Hematopoietic multipotent progenitor cell treated with erythropoietin and hydrocortisone succinate and interleukin-3 and kit ligand, for 6 days (in vitro differentiated cells): ENCODE results near the gene CBR3.
"Not testable (repeated sequence)": the region's sequence is repeated elsewhere in the genome, so short reads cannot be mapped to it uniquely, and the experiment has no call there.

ENCODE experiments used
- DNase-seq: peaks from one replicate; pipeline ENCODE4 v3.0.0-alpha.2; 2015

Gene CBR3

DNA sequence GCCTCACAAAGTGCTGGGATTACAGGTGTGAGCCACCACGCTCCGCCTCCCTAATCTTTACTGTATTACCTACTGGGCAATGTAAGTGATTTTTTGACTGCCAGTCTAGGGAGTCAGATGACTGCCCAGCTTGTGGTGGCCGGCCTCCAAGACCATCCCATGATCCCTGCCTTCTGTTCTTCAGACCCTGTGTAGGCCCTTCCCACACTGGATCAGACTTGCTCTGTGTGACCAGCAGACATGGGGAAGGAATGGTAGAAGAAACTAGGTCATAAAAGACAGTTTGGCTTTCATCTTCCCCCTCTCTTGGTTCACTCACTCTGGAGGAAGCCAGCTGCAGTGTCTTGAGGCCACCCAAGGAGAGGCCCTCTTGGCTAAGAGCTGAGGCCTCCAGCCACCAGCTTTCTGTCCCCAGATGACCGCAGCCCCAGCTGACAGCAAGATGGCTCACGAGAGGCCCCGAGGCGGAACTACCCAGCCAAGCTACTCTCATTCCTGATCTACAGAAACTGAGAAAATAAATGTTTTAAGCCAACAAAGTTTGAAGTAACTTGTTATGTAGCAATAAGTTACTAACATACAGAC is 14.5 kb upstream of the CBR3 start:
- DNase-seq: no peak

DNA sequence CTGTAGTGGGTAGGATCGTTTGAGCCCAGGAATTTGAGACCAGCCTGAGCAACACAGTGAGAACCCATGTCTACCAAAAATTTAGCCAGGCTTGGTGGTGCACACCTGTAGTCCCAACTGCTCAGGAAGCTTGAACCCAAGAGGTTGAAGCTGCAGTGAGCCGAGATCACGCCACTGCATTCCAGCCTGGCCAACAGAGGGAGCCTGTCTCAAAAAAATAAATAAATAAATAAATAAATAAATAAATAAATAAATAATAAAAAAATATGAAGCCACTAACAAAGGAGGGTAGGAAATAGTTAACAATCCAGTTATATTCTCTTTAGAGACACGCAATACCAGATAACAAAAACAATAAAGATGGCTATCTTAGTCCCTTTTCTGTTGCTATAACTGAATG is 11.9 kb upstream of the CBR3 start:
- DNase-seq: no peak

DNA sequence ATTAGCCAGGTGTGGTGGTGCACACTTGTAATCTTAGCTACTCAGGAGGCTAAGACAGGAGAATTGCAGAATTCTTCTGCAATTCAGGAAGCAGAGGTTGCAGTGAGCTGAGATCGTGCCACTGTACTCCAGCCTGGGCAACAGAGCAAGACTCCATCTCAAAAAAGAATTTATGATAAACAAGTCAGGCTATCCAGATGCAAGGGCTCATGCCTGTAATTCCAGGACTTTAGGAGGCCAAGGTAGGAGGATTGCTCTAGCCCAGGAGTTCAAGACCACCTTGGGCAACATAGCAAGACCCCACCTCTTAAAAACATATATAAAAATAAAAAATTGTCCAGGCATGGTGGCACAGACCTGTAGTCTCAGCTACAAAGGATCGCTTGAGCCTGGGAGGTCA is 10.5 kb upstream of the CBR3 start:
- DNase-seq: no peak

DNA sequence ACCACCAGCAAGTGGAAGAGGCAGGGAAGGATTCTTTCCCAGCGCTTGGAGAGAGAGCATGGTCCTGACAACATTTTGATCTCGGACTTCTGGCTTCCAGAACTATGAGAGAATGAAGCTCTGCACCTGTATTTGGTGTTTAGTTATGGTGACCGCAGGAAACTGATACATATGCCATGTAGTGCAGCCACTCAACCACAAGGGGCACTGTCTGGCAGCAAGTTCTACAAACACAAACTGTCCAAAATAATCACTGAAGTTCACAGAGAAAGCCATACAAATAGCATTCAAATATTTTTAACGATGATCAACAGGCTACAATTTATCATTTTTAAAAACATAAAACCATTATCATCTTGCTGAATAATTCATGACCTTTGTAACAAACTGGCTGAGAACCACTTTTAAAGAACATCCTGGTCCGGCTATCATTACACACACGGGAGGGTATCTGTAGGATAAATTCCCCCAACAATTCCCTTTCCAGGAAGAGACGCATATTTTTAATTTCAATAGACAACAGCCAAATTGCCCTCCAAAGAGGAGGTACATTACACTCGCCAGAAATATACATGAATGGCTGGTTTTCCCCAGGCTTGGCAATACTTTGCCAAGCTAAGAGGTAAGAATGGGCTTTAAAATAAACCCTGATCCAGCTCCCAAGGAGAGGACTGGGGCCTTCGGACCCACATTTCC is 9.2 kb upstream of the CBR3 start:
- peak; percentile 74 for DNase-seq

DNA sequence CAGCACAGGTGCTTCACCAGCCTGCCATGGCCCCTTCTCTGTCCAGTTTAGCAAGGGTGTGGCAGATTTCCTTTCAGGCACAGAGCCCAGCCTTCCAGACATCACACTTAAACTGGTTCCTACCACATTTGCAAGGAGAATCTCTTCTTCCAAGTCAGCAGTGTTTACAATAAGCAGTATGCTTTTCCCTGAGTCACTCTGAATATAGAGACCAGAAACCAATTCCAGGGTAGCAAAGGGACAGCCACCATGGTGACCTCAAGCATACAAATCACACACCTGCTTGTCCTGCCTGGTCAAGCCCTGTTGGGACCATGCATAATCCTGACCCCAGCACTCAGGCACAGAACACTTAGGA is 8.7 kb upstream of the CBR3 start:
- DNase-seq: no peak

DNA sequence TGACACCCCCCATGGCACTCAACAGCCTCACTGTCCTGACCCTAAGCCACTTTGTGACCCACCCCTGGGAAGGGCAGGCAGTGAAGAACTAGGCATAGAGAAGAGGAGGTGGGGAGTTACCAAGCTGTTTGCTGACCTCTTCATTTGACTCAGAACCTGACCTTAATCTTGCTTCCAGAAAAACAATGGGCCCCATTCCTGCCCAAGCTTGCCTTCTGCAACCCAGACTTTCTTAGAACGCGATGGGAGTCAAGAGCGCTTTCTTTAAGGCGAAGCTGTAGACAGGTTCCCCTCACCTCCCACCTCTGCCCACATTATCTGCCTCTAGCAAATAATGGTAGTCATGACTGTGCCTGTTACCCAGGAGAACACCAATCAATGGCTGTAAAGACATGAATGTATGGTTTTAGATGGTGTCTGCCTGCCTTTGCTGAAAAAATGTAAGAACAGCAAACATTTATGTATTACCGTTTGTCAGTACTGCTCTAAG is 8.2 kb upstream of the CBR3 start:
- DNase-seq: no peak

DNA sequence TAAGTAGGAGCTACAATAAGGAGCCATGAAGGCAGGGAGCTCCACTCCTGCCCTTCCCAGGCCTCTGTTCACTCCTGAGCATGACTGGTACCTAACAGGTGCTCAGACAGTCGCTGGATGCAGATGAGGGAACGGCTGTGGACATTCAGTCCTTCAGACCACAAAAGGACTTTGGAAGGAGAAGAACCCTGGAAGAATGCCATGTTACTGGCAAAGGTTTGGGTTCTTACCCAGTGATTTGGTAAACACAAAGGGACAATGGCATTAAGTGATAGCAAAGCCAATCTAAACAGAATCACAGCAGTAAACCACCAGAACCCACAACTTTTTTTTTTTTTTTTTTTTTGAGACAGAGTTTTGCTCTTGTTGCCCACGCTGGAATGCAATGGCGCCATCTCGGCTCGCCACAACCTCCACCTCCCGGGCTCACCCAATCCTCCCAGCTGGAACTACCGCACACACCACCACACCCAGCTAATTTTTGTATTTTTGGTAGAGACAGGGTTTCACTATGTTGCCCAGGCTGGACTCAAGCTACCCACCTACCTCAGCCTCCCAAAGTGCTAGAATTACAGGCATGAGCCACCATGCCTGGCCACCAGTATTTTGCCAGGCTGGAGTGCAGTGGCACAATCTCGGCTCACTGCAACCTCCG is 7.5 kb upstream of the CBR3 start:
- DNase-seq: no peak

DNA sequence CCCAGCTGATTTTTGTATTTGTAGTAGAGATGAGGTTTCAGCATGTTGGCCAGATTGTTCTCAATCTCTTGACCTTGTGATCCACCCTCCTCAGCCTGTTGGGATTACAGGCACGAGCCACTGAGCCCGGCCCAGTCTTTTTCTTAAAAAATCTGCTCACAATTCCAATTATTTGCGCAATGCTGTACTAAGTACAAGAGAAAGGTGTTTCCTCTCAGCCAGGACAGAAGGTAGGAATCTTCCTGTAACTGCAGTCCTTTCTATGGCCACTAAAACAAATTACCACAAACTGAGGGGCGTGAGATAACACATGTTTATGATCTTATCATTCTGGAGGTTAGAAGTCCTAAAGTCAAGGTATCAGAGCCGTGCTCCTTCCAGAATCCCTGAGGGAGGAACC is 6.9 kb upstream of the CBR3 start:
- peak; percentile 22 for DNase-seq

DNA sequence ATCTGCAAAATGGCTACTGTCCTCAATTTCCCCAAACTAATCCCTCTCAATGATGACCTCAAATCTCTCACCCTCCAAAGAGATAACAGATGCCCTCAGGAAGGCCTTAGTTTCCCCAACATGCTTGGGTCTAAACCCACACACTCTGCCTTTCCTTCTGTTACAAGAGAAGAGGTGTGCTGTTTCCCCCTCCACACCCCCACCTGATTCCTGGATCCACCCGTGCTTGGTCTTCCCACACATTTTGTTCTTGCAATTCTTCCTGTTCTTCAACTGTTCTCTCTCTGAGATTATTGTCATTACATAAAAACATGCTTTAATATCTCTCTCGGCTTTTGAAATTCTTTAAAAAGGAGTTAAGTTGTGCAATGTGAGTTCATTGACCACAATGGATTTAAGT is 5.7 kb upstream of the CBR3 start:
- DNase-seq: no peak

DNA sequence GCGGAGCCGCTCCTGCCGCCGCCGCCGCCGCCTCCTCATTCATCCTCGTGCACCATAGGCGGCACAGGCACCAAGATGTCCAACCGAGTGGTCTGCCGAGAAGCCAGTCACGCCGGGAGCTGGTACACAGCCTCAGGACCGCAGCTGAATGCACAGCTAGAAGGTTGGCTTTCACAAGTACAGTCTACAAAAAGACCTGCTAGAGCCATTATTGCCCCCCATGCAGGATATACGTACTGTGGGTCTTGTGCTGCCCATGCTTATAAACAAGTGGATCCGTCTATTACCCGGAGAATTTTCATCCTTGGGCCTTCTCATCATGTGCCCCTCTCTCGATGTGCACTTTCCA is 4.5 kb upstream of the CBR3 start:
- not testable (repeated sequence) for DNase-seq

DNA sequence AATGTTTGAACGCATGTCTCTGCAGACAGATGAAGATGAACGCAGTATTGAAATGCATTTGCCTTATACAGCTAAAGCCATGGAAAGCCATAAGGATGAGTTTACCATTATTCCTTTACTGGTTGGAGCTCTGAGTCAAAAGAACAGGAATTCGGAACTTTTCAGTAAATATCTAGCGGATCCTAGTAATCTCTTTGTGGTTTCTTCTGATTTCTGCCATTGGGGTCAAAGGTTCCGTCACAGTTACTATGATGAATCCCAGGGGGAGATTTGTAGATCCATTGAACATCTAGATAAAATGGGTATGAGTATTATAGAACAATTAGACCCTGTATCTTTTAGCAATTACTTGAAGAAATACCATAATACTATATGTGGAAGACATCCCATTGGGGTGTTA is 4.0 kb upstream of the CBR3 start:
- not testable (repeated sequence) for DNase-seq

DNA sequence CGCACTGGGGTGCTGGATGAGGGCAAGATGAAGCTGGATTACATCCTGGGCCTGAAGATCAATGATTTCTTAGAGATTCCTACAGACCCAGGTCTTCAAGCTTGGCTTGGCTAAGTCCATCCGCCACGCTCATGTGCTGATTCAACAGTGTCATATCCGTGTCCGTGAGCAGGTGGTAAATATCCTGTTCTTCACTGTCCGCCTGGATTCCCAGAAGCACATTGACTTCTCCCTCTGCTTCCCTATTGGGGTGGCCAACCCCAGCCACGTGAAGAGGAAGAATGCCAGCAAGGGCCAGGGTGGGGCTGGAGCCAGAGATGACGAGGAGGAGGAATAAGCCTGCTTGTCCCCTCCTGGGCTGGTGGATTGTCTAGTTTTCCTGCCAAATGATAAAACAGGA is 2.2 kb upstream of the CBR3 start:
- no peak for DNase-seq

DNA sequence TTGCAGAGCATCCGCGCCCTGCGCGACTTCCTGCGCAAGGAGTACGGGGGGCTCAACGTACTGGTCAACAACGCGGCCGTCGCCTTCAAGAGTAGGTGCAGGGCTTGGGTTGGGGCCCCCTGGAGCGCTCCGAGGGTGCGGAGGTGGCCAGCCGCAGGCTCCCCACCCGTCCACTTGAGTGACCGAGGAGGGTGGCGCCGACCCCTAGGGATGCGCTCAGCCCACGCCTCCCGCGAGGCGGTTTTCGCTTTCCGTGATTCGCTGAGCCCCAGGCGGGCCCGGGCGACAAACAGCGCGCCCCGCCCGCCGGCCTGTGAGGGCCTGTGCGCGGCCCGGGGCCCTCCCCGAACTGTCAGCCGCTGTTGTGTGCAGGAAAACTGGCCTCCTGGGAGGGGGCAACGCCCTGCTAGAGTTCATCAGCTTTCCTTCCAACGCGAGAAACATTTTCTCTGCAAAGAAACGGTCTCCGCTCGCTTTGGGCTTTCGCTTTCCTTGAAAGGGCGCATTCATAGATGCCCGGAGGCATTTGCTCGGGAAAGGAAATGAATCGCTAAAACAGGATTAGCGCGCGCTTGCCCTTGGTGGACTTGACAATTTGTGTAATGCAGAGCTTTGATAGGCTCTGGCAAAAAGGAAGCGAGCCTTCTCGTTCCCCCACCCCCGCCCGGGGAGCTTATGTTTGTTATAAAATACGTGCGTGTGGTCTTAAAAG is 668 bp downstream of the CBR3 start:
- peak; percentile 57 for DNase-seq

DNA sequence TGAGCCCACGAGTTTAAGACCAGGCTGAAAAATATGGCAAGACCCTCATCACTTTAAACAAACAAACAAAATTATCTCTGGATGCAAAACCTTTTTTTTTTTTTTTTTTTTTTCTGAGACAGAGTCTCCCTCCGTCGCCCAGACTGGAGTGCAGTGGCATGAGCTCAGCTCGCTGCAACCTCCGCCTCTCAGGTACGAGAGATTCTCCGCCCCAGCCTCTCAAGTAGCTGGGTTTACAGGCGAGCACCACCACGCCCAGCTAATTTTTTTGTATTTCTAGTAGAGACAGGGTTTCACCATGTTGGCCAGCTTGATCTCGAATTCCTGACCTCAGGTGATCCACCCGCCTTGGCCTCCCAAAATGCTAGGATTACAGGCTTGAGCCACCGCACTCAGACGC is 4.9 kb downstream of the CBR3 start:
- not testable (repeated sequence) for DNase-seq

DNA sequence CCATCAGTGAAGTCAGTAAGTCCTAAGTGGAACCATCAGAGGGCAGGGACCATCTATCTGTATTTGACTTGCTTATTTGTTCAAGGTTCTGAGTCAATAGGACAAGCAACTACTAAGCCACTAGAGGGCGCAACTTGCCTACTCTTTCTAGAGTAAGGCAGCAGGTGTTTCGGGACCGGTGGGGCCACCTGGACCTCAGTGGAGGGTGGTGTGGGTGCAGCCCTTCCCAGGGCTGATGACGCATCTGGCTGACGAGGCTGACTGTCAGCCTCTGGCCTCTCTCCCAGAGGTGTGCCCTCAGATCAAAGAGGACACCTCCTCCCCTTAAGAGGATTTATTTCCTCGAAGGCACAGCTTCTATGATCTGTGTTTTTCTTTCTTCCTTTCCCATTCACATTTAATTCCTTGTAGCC is 6.6 kb downstream of the CBR3 start:
- DNase-seq: peak; percentile 98

DNA sequence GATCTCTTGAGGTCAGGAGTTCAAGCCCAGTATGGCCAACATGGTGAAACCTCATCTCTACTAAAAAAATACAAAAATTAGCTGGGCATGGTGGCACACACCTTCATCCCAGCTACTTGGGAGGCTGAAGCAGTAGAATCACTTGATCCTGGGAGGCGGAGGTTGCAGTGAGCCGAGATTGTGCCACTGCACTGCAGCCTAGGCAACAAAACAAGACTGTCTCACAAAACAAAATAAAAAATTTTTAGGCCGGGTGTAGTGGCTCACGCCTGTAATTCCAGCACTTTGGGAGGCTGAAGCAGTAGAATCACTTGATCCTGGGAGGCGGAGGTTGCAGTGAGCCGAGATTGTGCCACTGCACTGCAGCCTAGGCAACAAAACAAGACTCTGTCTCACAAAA is 9.4 kb downstream of the CBR3 start:
- not testable (repeated sequence) for DNase-seq

DNA sequence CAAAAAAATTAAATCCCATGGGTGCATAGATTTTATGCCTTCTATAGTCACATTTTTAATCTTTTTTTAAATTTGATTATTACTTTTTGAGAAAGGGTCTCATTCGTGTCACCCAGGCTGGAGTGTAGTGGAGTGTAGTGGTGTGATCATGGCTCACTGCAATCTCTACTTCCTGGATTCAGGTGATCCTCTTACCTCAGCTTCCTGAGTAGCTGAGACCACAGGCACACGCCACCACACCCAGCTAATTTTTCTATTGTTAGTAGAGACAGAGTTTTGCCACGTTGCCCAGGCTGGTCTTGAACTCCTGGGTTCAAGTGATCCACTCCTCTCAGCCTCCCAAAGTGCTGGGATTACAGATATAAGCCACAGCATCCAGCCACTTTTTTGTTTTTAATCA is 10.4 kb downstream of the CBR3 start:
- DNase-seq: no peak

DNA sequence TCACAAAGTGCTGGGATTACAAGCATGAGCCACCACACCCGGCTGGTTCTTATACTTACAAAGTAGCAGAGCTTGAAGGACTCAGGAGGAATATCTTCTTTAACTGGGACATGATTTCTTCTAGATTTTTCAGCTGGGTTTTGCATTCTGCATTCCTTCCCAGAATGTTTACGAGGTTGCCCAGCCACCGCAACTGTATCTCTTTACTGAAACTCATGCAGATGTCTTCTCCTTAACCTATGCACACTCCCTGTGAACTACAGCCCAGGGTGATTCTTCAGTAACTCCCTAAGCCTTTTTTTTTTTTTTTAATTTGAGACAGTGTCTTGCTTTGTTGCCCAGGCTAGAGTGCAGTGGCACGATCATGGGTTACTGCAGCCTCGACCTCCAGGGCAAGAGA is 13.0 kb downstream of the CBR3 start:
- DNase-seq: no peak

DNA sequence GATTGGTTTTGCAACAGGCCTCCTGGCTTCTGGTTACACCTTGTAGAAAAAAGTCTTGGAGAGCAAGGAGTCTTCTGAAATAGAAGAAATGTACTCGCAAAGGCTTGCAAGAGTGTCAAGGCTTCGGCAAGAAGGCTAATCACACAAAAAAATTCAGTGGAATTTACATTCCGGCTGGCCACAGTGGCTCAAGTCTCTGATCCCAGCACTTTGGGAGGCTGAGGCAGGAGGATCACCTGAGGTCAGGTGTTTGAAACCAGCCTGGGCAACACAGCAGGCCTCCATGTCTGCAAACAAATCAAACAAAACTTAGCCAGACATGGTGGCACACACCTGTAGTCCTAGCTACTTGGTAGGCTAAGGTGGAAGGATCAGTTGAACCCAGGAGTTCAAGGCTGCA is 14.0 kb downstream of the CBR3 start:
- DNase-seq: no peak

DNA sequence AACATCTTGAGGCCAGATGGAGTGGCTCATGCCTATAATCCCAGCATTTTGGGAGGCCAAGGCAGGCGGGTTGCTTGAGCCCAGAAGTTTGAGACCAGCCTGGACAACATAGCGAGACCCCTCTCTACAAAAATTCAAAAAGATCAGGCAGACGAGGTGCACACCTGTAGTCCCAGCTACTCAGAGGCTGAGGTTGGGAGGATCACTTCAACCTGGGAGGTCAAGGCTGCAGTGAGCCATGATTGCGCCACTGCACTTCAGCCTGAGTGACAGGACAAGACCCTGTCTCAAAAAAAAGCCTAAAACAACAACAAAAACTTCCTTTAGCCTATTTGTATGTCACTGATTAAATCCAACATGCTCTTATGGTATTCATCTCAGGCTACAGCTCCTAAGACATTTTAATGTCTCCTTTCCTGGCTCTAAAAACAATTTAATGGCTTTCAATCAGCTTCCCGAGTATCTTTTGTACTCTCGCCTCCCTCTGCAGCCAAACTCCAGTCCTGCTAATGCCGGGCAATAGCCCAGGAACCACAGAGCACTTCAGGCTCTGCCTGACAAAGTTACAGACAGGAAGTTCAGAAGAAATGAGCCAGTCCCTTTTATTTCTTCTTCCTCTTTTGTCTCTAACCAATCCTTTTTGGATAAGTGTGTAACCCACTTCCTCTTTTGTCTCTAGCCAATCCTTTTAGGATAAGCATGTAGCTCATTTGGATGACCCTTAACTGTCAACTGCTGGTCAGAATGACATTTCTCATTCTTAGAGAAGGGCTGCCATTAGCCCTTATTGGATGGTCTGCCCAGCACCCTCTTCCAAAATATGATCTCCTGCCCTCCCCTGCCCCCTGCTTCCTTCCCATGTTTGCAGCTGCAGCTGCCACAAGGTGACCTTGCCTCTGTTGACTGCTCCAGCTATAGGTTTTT is 15.2 kb downstream of the CBR3 start:
- peak; percentile 85 for DNase-seq

DNA sequence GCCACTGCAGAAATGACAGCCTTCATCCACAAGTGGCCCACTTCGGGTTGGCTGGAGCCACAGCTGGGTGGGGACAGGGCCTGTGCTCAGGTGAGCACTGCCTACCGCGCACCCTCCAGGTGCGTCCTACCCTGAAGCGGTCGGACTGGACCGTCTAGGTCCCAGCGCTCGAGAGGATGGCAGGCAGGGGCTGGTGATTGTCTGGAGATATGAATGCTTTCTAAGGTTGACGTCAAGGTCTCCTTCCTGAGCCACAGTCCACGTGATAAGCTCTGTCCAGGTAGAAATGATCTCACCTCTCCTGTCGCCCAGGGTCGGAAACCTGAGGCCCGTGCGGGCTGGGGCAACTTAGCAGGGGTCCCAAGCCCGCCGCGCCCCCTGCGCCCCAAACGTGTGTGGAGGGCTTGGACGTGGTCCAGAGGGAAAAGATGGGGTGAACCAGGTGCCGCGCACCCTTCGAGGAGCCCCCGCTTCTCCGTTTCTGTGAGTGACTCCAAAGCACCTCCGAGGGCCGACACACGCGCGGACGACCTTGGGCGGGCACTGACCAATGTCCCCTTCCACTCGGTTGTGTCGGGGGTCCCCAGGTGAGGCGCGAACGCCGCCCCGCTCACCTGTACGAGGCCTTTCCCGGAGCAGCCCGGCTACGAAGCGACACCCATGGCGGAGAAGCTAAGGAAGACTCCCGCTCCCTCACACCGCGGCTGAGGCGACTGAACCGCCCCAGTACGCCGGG is 20.9 kb downstream of the CBR3 start:
- DNase-seq: no peak

DNA sequence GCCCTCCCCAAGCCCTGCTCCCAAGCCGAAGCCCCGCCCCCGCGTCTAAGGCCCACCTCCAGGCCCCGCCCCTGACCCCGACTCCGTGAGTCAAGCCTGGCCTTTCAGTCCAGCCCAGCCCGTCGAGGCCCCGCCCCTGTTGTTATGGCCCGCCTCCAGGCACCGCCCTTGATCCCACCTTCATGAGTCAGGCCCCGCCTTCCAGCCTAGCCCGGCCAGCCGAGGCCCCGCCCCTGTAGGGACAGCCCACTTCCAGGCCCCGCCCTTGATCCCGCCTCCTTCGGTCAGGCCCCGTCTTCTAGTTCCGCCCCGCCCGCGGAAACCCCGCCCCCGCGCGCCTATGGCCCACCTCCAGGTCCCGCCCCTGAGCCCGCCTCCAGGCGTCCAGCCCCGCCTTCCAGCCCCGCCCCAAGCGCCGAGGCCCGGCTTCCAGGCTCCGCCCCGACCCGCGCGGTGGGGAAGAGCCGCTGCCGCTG is 21.5 kb downstream of the CBR3 start:
- DNase-seq: peak; percentile 100
